ENCODE results near the gene TTC31.

- TF ChIP-seq, protein P1, sequence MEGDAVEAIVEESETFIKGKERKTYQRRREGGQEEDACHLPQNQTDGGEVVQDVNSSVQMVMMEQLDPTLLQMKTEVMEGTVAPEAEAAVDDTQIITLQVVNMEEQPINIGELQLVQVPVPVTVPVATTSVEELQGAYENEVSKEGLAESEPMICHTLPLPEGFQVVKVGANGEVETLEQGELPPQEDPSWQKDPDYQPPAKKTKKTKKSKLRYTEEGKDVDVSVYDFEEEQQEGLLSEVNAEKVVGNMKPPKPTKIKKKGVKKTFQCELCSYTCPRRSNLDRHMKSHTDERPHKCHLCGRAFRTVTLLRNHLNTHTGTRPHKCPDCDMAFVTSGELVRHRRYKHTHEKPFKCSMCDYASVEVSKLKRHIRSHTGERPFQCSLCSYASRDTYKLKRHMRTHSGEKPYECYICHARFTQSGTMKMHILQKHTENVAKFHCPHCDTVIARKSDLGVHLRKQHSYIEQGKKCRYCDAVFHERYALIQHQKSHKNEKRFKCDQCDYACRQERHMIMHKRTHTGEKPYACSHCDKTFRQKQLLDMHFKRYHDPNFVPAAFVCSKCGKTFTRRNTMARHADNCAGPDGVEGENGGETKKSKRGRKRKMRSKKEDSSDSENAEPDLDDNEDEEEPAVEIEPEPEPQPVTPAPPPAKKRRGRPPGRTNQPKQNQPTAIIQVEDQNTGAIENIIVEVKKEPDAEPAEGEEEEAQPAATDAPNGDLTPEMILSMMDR (IDR thresholded peaks at IDR 0.05; ENCODE audit: low read length) = no peak
- TF ChIP-seq EZH2phosphoT487 (IDR thresholded peaks at IDR 0.05; ENCODE audit: low read length) = no peak
Observed at GRCh38 chr2:74505448-74506246, 22.8 kb downstream of the TTC31 start.

All from MM.1S (cell line).